Measurements from ENCODE around the gene URB1.
"Not testable (repeated sequence)": the region's sequence is repeated elsewhere in the genome, so short reads cannot be mapped to it uniquely, and the experiment has no call there.

The URB1 gene

GRCh38 chr21:32392880-32393676 is at the start of gene URB1:
Gene URB1 (minus strand): TSS chr21:32393012. CDS start chr21:32392910, 102 bp downstream.
- peak; percentile 86 to 95 (median 92) for DNase-seq

GRCh38 chr21:32437729-32438128 is 44.9 kb upstream of the URB1 start:
- DNase-seq: no peak

GRCh38 chr21:32432982-32433660 is 40.3 kb upstream of the URB1 start:
- not testable (repeated sequence) for DNase-seq

GRCh38 chr21:32427958-32428623 is 35.3 kb upstream of the URB1 start:
- no peak for DNase-seq

- DNase-seq: no peak
Observed at GRCh38 chr21:32426592-32427051, 33.8 kb upstream of the URB1 start.

GRCh38 chr21:32426066-32426465 is 33.3 kb upstream of the URB1 start:
- no peak for DNase-seq

- DNase-seq: no peak
Observed at GRCh38 chr21:32425628-32426027, 32.8 kb upstream of the URB1 start.

- DNase-seq: no peak
Observed at GRCh38 chr21:32424674-32425073, 31.9 kb upstream of the URB1 start.

GRCh38 chr21:32424191-32424535 is 31.4 kb upstream of the URB1 start:
- DNase-seq: no peak

- DNase-seq: no peak
Observed at GRCh38 chr21:32423320-32424190, 30.7 kb upstream of the URB1 start.

- DNase-seq: no peak
Observed at GRCh38 chr21:32422064-32422463, 29.3 kb upstream of the URB1 start.

GRCh38 chr21:32418146-32418545 is 25.3 kb upstream of the URB1 start:
- DNase-seq: no peak

- DNase-seq: no peak
Observed at GRCh38 chr21:32415451-32416398, 22.9 kb upstream of the URB1 start.

GRCh38 chr21:32414579-32415358 is 22.0 kb upstream of the URB1 start:
- no peak for DNase-seq

GRCh38 chr21:32413697-32414578 is 21.1 kb upstream of the URB1 start:
- peak in 2 of 6 experiments; percentile 3 to 14 for DNase-seq

- DNase-seq: no peak
Observed at GRCh38 chr21:32413015-32413504, 20.2 kb upstream of the URB1 start.

- peak; percentile 53 to 79 (median 70) for DNase-seq
Observed at GRCh38 chr21:32412162-32413014, 19.6 kb upstream of the URB1 start, which contains the start of gene EVA1C. Gene EVA1C (plus strand): TSS chr21:32412706. CDS start chr21:32412854, 148 bp downstream.

Measured in stimulated activated naive CD4-positive, alpha-beta T cell (primary cell).